Fibroblast of lung (primary cell): ENCODE results near the gene ANLN. TPM values are rescaled to one million over a fixed set of nuclear protein-coding genes. Genes with fewer than 3 reads are reported as not detected.
A peak's percentile ranks its signal among the peaks of the same experiment; 100 is the strongest.
"Not testable (repeated sequence)": the region's sequence is repeated elsewhere in the genome, so short reads cannot be mapped to it uniquely, and the experiment has no call there.

ENCODE experiments used
- DNase-seq, 2 donors: peaks; one replicate each; pipeline versions ENCODE4 v3.0.0 to v3.0.0-alpha.2; 2010; ENCODE audit warnings: low read depth in 2 of 2
- H2AFZ ChIP-seq: 2 replicates; pipeline ENCODE4 v1.5.1; 2012; ENCODE audit warnings: low read length, control low read depth, inconsistent platforms
- H3K27ac ChIP-seq: 2 replicates; pipeline ENCODE4 v1.5.1; 2011; ENCODE audit warnings: low read length, control low read depth; ENCODE audit not compliant: insufficient read depth
- H3K27me3 ChIP-seq: 2 replicates; pipeline ENCODE4 v1.5.1; 2011; ENCODE audit warnings: mild to moderate bottlenecking, low read length; ENCODE audit not compliant: control insufficient read depth, insufficient read depth
- H3K36me3 ChIP-seq: 2 replicates; pipeline ENCODE4 v1.5.1; 2011; ENCODE audit warnings: low read length; ENCODE audit not compliant: control insufficient read depth, insufficient read depth
- H3K4me1 ChIP-seq: 2 replicates; pipeline ENCODE4 v1.5.1; 2011; ENCODE audit warnings: low read length; ENCODE audit not compliant: control insufficient read depth, insufficient read depth; ENCODE audit errors: extremely low read depth
- H3K4me2 ChIP-seq: 2 replicates; pipeline ENCODE4 v1.5.1; 2011; ENCODE audit warnings: low read length, control low read depth; ENCODE audit not compliant: insufficient read depth; ENCODE audit errors: extremely low read depth
- H3K4me3 ChIP-seq, 4 experiments: fragments of 200-600 bp in 1 of 4; sonication (generic) in 1 of 4; replicated peaks in 1 of 4; 2 replicates each; pipeline ENCODE4 v1.5.1; 2011 to 2016; ENCODE audit warnings: low read length in 4 of 4, low read depth in 3 of 4, mild to moderate bottlenecking in 3 of 4, control low read depth in 2 of 4, inconsistent platforms in 1 of 4, mixed read lengths in 1 of 4; ENCODE audit not compliant: insufficient read depth in 1 of 4; ENCODE audit errors: control extremely low read depth in 1 of 4
- H3K79me2 ChIP-seq: 2 replicates; pipeline ENCODE4 v1.5.1; 2012; ENCODE audit warnings: mild to moderate bottlenecking, low read length, inconsistent platforms; ENCODE audit not compliant: control insufficient read depth, insufficient read depth
- H3K9ac ChIP-seq: 2 replicates; pipeline ENCODE4 v1.5.1; 2011; ENCODE audit warnings: mild to moderate bottlenecking, low read length, control low read depth; ENCODE audit not compliant: insufficient read depth
- H3K9me3 ChIP-seq: 2 replicates; pipeline ENCODE4 v1.5.1; 2012; ENCODE audit warnings: low read depth, low read length; ENCODE audit not compliant: control insufficient read depth, insufficient read depth
- H4K20me1 ChIP-seq: 2 replicates; pipeline ENCODE4 v1.5.1; 2011; ENCODE audit warnings: low read length; ENCODE audit not compliant: control insufficient read depth, insufficient read depth; ENCODE audit errors: extremely low read depth
- EZH2 ChIP-seq: IDR thresholded peaks from 2 replicates; pipeline ENCODE4 v1.5.1; 2012; ENCODE audit warnings: low read length, control low read depth, mild to moderate bottlenecking; ENCODE audit errors: missing control alignments
- polyA plus RNA-seq, 2 donors: library from polyadenylated mRNA; depleted of rRNA in 1 of 2; stranded (reverse) in 1 of 2; unstranded in 1 of 2; fragments of >200 nt; gene quantifications; 2 replicates each; pipeline ENCODE4 v1.2.1, GENCODE V29; 2011 to 2012; ENCODE audit warnings: missing spikeins in 1 of 2
- total RNA-seq: library from RNA; depleted of rRNA; stranded (reverse); fragments of >200 nt; gene quantifications from 2 replicates; pipeline ENCODE4 v1.2.1, GENCODE V29; 2014
- TF ChIP-seq, protein P1 (sequence below), 2 donors: IDR thresholded peaks in 1 of 2; conservative IDR thresholded peaks in 1 of 2; 1 replicate in 1 of 2; 2 replicates in 1 of 2; pipeline ENCODE4 v1.5.1; 2011 to 2012; ENCODE audit warnings: low read length in 2 of 2, control low read depth in 1 of 2, inconsistent platforms in 1 of 2, low read depth in 1 of 2, mild to moderate bottlenecking in 1 of 2

Gene ANLN
- total and polyA plus RNA-seq, 2 donors (not counting 1 experiment from before 2014, with no cell fraction given), result 21.5 to 25.3 TPM

DNA sequence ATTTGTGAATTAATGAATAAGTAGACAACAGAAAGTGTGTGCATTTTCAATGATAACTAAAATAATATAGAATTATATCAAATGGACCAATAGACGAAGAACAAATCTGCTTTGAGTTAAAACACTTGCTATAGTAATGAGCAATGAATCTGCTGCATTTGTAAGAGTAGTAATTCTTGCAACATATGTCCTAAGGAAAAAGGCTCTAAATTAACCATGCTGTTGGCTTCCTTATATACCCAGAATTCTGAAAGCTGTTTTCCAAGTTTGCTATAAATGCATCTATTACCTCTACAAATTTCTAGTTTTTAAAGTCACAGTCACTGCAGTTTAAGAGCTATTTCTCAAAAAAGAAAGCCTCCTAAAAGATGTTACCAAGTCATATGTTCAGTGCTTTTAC lies 20.5 kb upstream of the ANLN start:
- Histone ChIP-seq H3K4me2 (no peak overlapping the region), H3K27ac (no peak overlapping the region), H3K27me3 (peaks cover 5% of the 10 kb centered on the region), H3K4me1 (no peaks in the 10 kb centered on the region), H3K9me3 (no peaks in the 10 kb centered on the region), H3K79me2 (no peaks in the 10 kb centered on the region), H2AFZ (no peak overlapping the region), H3K4me3 (no peak overlapping the region), H3K9ac (no peak overlapping the region), H4K20me1 (no peaks in the 10 kb centered on the region), H3K36me3 (no peaks in the 10 kb centered on the region)
- TF ChIP-seq, protein P1, sequence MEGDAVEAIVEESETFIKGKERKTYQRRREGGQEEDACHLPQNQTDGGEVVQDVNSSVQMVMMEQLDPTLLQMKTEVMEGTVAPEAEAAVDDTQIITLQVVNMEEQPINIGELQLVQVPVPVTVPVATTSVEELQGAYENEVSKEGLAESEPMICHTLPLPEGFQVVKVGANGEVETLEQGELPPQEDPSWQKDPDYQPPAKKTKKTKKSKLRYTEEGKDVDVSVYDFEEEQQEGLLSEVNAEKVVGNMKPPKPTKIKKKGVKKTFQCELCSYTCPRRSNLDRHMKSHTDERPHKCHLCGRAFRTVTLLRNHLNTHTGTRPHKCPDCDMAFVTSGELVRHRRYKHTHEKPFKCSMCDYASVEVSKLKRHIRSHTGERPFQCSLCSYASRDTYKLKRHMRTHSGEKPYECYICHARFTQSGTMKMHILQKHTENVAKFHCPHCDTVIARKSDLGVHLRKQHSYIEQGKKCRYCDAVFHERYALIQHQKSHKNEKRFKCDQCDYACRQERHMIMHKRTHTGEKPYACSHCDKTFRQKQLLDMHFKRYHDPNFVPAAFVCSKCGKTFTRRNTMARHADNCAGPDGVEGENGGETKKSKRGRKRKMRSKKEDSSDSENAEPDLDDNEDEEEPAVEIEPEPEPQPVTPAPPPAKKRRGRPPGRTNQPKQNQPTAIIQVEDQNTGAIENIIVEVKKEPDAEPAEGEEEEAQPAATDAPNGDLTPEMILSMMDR (conservative IDR thresholded peaks at IDR 0.05 in 1 of 2, IDR thresholded peaks at IDR 0.05 in 1 of 2; ENCODE audit: low read depth in 1 of 2, low read length in 2 of 2), result no peak
- no peak for TF ChIP-seq EZH2
- no peak for DNase-seq

DNA sequence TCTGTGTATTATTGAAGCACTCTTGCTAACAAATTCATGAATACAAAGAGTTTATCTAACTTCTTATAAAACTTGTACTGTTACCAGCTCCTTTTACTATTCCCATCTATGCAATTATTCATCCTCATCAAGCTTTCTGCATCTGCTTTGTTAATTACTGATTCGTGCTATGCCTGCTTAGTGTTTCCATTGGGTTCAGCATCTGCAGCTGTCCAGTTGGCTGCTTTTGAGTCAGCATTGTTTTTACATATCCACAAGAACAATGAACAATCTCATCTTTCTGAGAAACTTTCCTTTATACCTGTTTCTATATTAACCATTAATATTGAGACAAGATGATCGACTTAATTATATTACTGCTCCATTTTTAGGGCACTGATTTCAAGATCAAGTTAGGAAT lies 19.6 kb upstream of the ANLN start:
- Histone ChIP-seq H3K36me3 (no peaks in the 10 kb centered on the region), H3K4me3 (no peak overlapping the region), H3K4me1 (no peaks in the 10 kb centered on the region), H3K27ac (no peak overlapping the region), H3K4me2 (no peak overlapping the region), H4K20me1 (no peaks in the 10 kb centered on the region), H3K27me3 (peaks cover 5% of the 10 kb centered on the region), H3K79me2 (no peaks in the 10 kb centered on the region), H3K9ac (no peak overlapping the region), H2AFZ (no peak overlapping the region), H3K9me3 (no peaks in the 10 kb centered on the region)
- TF ChIP-seq EZH2, result no peak
- TF ChIP-seq, protein P1 (conservative IDR thresholded peaks at IDR 0.05 in 1 of 2, IDR thresholded peaks at IDR 0.05 in 1 of 2; ENCODE audit: low read depth in 1 of 2, low read length in 2 of 2), result no peak
- no peak for DNase-seq

DNA sequence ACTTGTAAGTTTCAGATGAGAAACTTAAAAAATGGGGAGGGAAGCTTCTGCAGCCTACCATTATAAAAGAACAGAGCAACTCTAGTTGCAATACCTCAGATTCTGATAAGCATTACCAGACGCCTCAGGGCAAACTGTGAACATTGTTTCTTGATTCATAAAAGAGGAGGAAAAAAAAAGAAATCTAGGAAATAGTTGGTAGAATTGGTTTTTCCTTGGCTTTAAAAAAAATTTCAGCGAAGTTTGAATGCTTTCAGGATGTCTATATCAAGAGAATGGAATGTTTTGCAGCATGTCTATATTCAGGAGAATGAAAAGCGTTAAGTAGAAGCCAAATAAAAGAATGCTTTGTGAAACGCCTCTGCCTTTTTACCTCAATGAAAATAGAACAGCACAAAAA lies 17.5 kb upstream of the ANLN start:
- Histone ChIP-seq H4K20me1 (no peaks in the 10 kb centered on the region), H3K79me2 (no peaks in the 10 kb centered on the region), H3K4me2 (no peak overlapping the region), H2AFZ (no peak overlapping the region), H3K4me1 (no peaks in the 10 kb centered on the region), H3K27me3 (peaks cover 3% of the 10 kb centered on the region), H3K36me3 (no peaks in the 10 kb centered on the region), H3K9me3 (no peaks in the 10 kb centered on the region), H3K4me3 (no peak overlapping the region), H3K27ac (no peak overlapping the region), H3K9ac (no peak overlapping the region)
- DNase-seq, result peak in 1 of 2 donors; percentile 35
- TF ChIP-seq, protein P1 (conservative IDR thresholded peaks at IDR 0.05 in 1 of 2, IDR thresholded peaks at IDR 0.05 in 1 of 2; ENCODE audit: low read depth in 1 of 2, low read length in 2 of 2), result no peak
- TF ChIP-seq EZH2, result no peak

DNA sequence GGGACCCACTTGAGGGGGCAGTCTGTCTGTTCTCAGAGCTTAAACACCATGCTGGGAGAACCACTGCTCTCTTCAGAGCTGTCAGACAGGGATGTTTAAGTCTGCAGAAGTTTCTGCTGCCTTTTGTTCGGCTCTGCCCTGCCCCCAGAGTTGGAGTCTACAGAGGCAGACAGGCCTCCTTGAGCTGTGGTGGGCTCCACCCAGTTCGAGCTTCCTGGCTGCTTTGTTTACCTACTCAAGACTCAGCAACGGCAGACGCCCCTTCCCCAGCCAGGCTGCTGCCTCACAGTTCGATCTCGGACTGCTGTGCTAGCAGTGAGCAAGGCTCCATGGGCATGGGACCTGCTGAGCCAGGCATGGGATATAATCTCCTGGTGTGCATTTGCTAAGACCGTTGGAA lies 11.1 kb upstream of the ANLN start:
- not testable (repeated sequence) for H3K36me3 ChIP-seq, H3K9ac ChIP-seq, H3K4me1 ChIP-seq, H3K27me3 ChIP-seq, H3K27ac ChIP-seq, H3K4me2 ChIP-seq, H3K9me3 ChIP-seq, H3K79me2 ChIP-seq, H3K4me3 ChIP-seq, H4K20me1 ChIP-seq, H2AFZ ChIP-seq, DNase-seq
